Measurements from ENCODE around the gene ORC4.

DNA sequence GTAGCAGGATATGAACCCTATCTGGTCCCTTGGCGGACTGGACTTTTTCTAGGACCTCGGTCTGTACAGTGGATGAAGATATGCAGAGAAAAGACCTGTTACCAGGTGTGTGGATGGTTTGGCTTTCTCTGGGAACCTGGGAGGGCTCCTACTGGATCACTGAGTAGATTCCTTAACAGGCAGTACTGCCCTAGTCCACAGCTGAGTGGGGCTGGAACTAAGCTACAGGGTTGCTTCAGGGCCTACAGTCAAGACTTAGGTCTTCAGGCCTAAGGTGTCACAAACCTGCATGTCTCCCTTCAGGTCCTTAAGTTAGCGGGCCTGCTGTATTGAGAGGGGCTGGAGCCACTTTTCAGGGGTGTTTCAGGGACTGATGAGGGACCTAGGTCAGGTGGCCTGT is 42.9 kb downstream of the ORC4 start:
- no peak for TF ChIP-seq EP300 (IDR thresholded peaks at IDR 0.05; ENCODE audit: borderline replicate concordance)
- TF ChIP-seq CEBPB (IDR thresholded peaks at IDR 0.05) = no peak
- TF ChIP-seq RAD21 (IDR thresholded peaks at IDR 0.05; ENCODE audit: low read depth) = no peak
- TF ChIP-seq TAF1 (IDR thresholded peaks at IDR 0.05; ENCODE audit: low read depth) = no peak
- TF ChIP-seq FOXM1 (IDR thresholded peaks at IDR 0.05; ENCODE audit: borderline replicate concordance, low read depth) = no peak
- no peak for TF ChIP-seq CREB1 (IDR thresholded peaks at IDR 0.05; ENCODE audit: low read depth)
- no peak for TF ChIP-seq EGR1 (IDR thresholded peaks at IDR 0.05)
- TF ChIP-seq ZBTB7A (IDR thresholded peaks at IDR 0.05; ENCODE audit: low read depth) = no peak
- TF ChIP-seq, protein P1, sequence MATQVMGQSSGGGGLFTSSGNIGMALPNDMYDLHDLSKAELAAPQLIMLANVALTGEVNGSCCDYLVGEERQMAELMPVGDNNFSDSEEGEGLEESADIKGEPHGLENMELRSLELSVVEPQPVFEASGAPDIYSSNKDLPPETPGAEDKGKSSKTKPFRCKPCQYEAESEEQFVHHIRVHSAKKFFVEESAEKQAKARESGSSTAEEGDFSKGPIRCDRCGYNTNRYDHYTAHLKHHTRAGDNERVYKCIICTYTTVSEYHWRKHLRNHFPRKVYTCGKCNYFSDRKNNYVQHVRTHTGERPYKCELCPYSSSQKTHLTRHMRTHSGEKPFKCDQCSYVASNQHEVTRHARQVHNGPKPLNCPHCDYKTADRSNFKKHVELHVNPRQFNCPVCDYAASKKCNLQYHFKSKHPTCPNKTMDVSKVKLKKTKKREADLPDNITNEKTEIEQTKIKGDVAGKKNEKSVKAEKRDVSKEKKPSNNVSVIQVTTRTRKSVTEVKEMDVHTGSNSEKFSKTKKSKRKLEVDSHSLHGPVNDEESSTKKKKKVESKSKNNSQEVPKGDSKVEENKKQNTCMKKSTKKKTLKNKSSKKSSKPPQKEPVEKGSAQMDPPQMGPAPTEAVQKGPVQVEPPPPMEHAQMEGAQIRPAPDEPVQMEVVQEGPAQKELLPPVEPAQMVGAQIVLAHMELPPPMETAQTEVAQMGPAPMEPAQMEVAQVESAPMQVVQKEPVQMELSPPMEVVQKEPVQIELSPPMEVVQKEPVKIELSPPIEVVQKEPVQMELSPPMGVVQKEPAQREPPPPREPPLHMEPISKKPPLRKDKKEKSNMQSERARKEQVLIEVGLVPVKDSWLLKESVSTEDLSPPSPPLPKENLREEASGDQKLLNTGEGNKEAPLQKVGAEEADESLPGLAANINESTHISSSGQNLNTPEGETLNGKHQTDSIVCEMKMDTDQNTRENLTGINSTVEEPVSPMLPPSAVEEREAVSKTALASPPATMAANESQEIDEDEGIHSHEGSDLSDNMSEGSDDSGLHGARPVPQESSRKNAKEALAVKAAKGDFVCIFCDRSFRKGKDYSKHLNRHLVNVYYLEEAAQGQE (IDR thresholded peaks at IDR 0.05; ENCODE audit: low read depth) = no peak
- TF ChIP-seq YY1 (IDR thresholded peaks at IDR 0.05; ENCODE audit: low read depth) = no peak
- TF ChIP-seq, protein P2, sequence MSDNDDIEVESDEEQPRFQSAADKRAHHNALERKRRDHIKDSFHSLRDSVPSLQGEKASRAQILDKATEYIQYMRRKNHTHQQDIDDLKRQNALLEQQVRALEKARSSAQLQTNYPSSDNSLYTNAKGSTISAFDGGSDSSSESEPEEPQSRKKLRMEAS (IDR thresholded peaks at IDR 0.05) = no peak
- TF ChIP-seq, protein P3, sequence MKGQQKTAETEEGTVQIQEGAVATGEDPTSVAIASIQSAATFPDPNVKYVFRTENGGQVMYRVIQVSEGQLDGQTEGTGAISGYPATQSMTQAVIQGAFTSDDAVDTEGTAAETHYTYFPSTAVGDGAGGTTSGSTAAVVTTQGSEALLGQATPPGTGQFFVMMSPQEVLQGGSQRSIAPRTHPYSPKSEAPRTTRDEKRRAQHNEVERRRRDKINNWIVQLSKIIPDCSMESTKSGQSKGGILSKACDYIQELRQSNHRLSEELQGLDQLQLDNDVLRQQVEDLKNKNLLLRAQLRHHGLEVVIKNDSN (IDR thresholded peaks at IDR 0.05) = no peak
- TF ChIP-seq TCF12 (IDR thresholded peaks at IDR 0.05; ENCODE audit: low read depth) = no peak
